NCI-H345 (cell line): ENCODE data around the gene TRMO.

ENCODE experiments used
- DNase-seq: peaks from one replicate; lab custom pipeline; 2025; lab: John Stamatoyannopoulos, UW

Gene TRMO

DNA sequence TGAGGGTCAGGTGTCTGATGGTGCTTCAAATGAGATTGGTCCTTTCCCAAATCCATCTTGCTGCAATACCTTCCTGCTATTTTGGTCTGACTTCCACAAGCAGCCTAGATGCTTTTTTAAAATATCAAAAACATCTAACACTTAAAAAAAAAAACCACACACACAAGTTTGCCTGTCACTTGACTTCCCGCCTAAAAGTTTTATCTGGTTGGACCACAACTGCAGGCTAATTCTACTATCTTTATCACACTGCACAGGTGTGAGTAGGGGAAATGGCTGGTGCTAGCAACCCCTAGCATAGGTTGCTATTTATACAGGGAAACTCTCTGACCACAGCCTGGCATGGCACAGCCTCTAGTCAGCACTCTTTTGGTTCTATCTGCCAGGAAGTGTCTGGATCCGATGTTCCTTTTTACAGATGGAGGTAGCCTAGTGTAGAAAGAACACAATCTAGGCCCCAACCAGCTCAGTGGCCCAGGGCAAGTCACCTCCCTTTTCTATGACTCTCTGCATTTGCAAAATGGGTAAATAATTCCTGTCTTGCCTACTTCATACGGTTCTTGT, 15.9 kb upstream of the TRMO start, which contains the start of gene HEMGN:
Gene HEMGN, minus strand, starts transcription at position 92 of the 564 bp plus-strand sequence. Its CDS starts 36 bp downstream, at position 56.
- no peak for DNase-seq

DNA sequence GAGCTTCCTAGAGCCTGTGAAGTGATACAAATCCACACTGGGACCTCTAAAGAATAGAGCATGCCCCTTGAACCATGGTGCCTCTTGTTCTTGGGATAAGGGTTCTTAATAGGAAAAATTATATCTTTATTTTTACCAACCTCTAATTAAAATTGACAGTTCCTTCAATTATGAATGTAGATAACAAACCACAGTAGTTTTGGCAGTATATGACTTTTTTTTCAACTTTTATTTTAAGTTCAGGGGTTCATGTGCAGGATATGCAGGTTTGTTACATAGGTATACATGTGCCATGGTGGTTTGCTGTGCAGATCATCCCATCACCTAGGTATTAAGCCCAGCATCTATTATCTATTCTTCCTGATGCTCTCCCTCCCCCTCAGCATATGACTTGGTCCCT, 14.7 kb upstream of the TRMO start:
- DNase-seq, result no peak

DNA sequence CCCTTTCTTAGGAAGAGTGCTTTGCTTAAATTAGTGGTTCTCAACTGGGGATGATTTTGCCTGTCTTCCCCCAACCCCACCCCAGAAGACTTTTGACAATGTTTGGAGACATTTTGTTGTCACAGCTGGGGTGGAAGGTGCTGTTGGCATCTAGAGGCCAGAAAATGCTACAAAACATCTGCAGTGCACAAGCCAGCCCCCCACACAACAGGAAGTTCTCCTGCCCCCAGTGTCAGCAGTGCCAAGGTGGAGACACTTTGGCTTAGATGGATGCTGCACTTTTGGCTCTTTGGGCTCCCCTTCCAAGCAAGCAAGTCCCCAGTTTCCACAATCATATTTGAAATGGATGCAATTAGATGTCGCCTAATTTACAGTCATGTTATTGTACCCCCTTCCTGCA, 13.0 kb upstream of the TRMO start:
- no peak for DNase-seq

DNA sequence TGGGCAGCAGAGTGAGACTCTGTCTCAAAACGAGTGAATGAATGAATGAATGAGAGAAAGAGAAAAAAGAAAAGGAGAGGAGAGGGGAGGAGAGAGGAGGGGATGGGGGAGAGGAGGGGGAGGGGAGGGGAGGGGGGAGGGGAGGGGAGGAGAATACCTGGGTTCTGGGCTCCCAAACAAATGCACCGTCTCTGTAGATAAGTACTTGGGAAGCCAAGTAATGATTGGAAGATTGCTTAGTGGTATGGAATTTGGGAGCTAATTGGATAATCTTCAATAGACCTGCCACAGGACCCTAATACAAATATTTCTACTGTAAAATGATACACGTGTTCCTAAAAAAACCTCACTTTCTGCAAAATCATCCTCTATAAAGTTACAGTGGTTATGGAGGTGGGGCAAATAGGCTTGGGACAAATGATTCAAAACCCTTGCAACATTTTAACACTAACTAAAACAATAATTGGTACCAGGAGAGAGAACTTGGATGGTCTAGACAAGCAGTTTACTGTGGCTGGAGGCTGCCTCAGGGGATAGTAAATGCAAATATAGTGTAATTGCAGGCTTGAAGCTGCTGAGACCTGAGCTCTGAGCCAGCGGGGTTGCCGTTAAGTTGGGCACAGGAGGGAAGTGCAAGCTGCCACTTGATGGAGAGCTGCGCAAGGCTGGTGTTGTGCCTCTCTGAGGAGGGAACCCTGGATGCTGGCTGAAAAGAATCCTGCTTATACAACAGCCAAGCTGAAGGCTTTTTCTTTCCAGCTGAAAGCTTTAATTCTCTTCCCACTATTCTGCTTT, 12.2 kb upstream of the TRMO start:
- DNase-seq, result peak; percentile 24

DNA sequence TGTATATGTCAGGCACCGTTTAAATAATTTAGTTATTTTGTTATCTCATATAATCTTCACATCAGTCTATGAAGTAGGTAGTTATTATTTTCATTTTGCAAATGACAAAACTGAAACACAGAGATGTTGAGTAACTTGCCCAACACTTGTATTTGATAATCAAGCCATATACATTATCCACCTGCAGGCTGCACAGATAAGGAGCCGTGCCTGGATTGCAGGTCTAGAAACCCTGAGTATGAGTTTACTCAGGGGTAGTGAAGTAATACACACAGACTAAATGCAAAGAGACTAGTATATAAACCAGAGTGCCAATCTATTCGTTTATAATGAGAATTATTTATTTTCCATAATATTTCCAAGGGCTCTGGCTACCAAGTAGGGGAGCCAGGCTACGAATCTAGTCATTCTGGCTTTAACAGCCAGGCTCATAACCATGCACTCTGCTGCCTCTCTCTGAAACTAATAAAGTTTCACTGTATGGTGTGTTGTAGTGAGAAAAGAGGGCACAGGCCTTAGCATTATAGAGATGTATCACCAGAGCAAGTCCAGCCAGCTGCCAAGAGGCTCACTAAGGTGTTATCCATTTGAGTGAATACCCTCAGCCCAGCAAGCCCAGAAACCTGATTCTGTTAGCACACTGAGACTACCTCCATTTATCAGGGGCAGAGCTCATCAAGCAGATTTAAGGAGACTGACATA, 11.1 kb upstream of the TRMO start:
- DNase-seq, result no peak

DNA sequence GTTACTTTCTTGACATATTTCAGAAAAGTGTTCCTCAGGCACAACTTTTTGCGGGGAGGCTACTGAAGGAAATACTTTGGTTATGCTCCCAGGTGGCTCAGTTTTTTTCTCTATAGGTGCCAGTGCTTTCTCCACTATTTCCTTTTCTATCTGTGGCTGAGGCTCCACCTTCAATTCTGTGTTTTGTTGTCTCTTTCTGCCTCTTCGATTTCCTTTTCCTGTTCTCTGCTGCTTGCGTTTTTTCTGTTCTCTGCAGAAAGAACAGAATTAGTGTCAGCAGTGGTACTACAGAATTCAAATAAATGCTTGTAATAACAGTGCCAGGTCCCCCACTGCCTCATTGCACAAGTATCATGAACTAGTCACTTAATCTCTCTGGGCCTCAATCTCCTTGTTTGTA, 8.7 kb upstream of the TRMO start:
- DNase-seq, result no peak

DNA sequence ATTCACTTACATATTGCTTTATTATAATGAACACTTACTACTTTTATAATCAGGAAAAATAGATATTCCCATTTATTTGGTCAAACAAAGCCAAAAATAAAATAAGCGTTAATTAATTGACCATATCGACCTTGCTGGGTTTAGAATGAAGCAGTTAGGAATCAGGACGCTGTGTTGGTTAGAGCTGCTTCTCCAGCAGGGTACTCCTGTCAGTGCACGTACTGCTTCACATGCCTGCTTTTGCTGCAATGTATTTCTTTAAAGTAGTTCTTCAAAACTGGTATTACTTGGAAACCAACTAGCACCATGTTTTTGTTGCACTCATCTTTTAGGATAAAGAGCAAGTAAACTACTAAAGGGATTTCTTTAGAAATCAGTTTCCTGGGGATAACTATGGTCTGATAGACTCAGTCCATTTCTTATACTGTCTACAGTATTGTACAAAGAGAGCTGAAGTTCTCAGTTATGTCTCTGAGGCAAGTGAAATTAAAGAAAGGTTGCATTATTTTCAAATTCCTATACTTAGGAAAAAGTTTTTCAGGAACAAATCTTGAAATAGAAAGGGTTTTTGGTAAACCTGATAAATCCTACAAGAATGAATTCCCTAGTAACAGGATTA, 6.8 kb upstream of the TRMO start:
- no peak for DNase-seq

DNA sequence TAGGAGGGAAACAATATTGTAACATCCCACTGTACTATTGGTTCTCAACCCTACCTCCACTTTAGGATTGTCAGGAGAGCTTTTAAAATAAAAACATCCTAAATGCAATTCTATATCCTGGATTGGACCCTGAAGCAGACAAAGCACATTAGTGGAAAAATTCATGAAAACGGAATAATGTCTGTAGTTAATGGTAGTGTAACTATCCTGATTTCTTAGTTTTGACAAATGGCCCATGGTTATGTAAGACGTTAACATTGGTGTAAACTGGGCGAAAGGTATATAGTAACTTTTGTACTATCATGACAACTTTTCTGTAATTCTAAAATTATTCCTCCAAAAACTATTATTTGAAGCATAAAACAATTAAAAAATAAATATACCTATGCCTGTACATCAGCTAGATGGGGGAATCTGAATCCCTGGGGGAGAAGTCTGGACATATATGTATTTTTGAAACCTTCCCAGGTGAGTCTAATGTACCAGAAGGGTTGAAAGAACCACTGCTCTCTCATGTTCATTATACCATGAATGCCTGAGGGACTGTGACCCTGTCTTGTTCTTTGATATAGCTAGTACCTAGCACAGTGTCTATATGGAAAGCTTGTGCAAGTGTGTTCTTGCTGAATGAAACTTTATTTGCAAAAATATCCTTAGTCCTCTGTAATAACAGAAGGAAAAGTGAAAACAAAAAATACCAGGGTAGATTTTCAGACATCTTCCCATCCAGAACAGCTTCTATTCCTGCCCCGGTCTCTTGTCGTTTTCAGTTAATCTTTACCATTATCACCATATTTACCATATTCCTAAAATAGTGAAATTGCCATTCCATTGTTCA, 3.4 kb upstream of the TRMO start:
- no peak for DNase-seq

DNA sequence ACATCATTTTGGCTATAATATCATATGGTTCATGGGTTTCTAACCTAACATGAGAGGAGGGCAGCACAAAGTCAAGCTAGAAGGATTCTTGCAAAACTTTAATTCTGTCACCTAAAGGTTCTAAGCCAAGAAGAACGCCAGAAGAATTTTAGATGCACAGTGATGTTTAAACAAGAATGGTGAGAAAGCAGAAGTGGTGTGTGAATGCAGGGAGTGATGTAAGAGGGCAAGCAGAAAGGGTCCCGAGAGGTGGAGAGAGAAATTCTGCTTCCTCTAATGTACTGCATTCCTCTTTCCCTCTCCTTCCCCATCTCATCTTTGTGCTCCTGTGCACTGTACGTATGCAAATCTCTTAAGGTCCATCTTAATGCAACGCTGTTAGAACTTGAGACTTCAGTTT, 2.1 kb upstream of the TRMO start:
- DNase-seq, result no peak

DNA sequence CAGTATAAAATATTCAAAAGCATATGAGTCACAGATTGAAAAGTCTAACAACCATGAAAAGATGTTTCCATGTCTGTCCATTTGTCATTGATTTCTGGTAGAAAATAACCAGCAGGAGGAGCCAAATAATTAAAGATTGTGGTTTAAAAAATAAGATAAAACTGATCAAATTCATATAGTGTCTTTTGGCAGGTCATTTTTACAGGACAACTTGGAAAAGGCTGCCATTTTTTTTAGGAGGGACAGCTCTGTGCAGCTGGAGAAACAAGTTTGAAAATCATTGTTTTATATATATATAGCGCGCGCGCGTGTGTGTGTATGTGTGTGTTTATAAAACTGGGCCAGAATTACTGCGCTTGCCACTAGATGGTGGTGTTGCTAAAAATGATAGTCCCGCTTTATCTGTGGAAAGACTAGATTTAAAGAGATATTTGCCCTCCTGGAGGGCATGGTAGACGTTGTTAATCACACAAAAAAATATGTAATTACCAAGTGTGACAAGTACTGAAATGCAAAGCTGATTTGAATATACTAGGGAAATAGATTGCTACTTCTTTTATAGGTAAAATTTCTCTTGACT, 1.3 kb upstream of the TRMO start:
- peak; percentile 83 for DNase-seq

DNA sequence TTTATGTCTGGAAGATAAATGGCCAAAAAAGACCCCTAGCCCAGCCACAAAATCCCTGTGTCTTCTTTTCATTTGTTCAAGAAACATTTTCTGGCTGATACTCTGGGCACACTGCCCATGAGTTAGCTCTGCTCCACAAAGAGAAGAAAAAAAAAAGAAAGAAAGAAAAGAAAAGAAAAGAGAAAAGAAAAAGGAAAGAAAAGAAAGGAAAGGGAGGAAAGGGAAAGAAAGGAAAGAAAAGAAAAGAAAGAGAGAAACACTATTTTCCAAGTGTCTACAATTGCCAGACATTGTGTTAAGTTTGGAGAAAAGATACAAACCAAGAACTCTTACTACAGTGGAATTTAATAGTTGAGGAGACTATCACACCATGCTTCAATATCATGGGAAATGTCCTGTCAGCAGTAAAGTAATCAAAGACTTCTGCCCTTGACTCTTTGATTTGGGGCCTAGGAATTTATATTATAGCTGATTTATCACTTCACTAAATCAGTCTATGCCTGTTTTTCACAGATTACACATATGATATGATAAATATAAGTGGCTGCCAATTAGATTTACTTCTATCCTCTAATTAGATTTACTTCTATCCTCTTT, 3.0 kb downstream of the TRMO start:
- DNase-seq, result no peak

DNA sequence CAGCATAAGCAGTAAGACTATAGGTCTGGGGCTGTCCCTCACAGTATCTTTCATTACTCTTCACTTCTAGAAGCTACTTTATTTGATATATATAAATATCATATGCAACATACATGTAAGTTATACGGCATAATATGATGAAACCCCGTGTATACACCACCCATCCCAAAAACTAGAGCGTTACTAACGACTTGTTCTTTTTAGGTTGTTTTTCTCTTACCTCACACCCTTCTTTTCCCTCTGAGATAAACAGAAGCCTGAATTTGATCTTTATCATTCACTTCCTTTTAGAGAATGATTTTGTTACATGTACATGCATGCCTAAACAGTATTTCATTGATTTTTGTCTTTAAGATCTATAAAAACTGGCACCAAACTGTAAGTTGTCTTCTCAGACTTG, 3.7 kb downstream of the TRMO start:
- DNase-seq, result no peak

DNA sequence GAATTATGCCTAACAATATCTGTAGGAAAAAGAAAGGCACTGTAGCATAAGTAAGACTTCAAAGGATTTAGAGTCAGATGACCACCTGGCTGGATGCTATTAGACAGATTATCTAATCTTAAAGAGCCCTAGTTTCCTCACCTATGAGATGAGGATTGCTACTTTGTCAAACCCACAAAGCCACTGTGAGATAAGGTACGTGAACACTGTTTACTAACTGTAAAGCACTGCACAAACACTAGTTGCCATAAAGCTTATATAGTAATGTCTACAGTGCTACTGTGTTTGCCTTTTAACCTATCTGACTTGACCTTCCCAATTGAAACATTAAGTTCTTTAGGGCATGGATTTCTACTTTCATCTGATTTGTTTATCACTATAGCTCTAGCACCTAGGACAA, 10.3 kb downstream of the TRMO start:
- DNase-seq, result no peak

DNA sequence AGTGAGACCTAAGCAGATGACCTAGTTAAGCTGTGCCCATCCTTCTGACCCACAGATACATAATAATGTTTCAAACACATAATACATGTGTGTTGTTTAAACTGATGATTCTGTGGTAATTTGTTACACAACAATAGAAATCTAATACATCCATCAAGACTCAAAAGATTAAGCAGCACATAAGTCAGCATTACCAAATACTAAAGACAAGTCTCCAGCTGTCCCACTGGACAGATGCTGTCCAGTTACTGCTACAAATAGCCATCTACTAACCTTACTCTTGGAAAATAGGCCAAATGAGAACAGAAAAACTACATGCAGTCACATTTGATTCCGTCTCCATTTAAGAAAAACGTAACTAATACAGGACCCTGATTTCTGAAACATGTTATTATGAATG, 10.8 kb downstream of the TRMO start:
- no peak for DNase-seq

DNA sequence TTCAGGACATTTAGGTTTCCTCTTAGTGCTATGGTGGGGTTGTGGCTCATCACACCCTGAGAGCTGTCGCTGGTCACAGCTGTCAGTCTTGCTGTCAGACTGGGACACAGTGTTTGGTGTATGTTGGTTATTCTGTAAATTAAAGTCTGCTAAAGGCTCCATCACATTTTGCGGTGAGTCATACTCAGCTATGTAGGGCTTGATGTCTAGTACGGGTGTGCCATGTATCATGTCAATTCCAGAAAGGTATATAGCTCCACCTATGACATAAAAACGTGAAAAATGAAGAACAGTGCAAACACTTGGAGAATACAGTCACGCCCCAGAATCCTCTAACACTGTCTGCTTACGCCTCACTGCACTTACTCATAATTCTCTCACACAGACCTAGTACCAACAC, 11.9 kb downstream of the TRMO start:
- DNase-seq, result no peak

DNA sequence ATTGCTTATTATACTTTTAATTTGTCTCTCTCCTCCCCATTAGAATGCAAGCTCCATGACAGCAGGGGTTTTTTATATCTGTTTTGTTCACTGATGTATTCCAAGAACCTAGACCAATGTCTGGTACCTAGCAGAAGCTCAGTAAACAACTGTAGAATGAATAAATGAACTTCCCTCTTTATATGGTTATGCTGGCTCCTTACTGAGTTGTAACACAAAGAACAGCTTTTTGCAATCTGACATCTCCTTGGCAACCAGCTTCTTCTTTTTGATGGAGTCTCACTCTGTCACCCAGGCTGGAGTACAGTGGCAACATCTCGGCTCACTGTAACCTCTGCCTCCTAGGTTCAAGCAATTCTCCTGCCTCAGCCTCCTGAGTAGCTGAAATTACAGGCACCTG, 13.6 kb downstream of the TRMO start:
- DNase-seq, result no peak

DNA sequence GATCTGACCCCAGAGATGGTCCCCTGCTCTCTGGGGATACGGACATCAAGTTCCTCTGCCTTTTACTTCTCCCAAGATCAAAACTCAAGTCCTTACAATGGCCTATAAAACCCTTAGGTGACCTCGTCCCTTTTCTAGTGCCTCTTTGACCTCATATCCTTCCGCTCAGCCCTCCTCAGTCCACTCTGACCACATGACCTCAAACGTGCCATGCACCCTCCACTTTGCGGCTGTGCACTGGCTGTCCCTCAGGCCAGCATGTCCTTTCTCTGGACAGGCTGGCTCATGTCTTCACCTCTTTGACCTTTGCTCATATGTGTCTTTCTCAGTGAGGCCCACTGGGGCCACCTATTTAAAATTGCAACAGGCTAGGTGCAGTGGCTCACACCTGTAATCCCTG, 14.7 kb downstream of the TRMO start:
- DNase-seq, result no peak

DNA sequence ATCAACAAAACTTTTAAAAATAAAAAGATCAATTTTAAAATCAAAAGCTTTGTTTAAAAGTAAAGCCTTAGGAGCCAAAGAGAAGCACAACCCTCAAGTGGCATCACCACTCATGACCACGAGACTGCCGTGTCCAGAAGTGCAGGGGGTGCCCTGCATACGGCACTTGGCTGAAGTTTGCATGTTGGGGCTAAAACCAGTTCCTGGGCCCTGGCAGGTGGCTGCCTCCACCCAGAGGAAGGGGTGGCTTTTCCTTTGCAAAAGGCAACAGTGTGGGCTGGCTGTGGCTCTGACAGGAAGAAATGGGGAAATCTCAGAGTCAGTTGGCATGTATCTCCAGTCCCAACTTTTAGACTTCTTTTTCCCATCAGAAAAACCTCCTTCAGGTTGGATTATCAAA, 15.3 kb downstream of the TRMO start:
- DNase-seq, result no peak

DNA sequence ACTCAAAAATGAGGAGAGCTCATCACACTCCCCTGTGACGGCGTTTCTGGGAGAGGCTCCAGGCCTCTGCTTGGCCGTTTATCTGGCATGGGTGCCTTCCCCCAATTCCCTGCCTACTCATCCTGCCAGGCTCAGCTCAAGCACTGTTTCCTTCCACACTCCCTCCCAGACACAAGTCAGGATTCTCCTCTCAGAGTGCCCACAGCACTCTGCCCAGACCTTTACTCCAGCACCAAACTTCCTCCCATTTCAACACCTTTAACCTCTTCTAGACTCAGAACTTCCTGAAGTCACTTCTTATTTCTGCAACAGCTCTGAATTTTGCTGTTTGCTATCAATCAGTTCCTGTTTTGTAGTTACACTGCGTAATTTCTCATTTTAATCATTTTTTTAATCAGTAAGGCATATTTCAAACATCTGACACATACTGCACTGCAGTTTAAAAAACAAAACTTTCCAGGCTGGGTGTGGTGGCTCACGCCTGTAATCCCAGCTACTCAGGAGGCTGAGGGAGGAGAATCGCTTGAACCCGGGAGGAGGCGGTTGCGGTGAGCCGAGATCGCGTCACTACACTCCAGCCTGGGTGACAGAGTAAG, 16.0 kb downstream of the TRMO start:
- no peak for DNase-seq

DNA sequence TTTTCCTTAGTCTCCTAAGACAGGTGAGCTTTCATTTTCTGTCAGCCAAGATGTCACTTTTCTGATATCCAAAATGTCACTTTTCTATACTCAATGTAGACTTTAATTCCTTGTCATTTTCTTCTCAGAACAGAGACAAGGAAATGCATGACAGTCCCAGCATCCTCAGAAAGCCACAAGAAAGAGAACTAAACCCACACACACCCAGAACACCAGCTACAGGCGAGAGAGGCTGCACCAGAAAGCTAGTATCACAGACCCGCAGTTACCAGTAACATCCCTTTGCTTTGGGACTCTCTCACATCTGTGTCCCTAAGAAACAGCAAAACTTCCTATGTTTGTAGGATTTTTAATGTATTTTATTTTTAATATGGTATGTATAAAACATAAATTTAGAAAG, 17.1 kb downstream of the TRMO start:
- no peak for DNase-seq

DNA sequence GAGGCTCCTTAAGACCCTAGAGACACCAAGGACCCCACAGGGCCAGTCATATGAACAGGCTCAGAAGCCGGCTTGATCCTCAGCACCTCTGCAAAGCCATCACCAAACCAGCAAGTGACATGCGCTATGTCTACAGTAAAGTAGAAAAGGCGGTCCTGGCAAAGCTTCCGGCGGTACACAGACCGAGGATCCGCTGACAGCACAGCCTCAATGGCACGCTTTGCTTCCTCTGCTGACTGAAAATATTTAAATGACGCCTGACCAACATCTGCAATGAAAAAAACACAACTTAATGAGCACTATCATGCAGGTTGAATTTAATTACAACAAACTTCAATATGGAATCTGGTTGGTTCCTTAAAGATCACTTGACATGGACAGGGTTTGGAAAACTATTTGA, 17.6 kb downstream of the TRMO start:
- DNase-seq, result no peak
